Common myeloid progenitor, CD34-positive (primary cell): Measurements from ENCODE around the gene CNTN5.

Experiments
- CTCF ChIA-PET: fragments of 350-600 bp; sonication (Branson Sonifier 250); formaldehyde crosslinking; loops from one replicate; lab custom pipeline; 2021; ENCODE audit warnings: antibody characterized with exemption; lab: Charles Lee
- POLR2A ChIA-PET: fragments of 350-600 bp; sonication (Branson Sonifier 250); formaldehyde crosslinking; loops from one replicate; lab custom pipeline; 2021; ENCODE audit warnings: antibody characterized with exemption; lab: Charles Lee
- DNase-seq, 3 donors: peaks; one replicate each; pipeline versions ENCODE4 v3.0.0 to v3.0.0-alpha.2; 2013
- H3K27ac ChIP-seq, 2 experiments: 1 replicate in 1 of 2; 2 replicates in 1 of 2; pipeline ENCODE4 v1.7.0; 2013; ENCODE audit warnings: inconsistent platforms in 2 of 2, low read length in 2 of 2, mild to moderate bottlenecking in 2 of 2, low read depth in 1 of 2, moderate library complexity in 1 of 2; ENCODE audit not compliant: severe bottlenecking in 2 of 2, insufficient read depth in 1 of 2, poor library complexity in 1 of 2
- H3K27me3 ChIP-seq, 5 experiments: replicated peaks in 2 of 5; 1 replicate in 3 of 5; 2 replicates in 2 of 5; pipeline versions ENCODE4 v1.6.1 to v1.7.0; 2013; ENCODE audit warnings: low read length in 4 of 5, mild to moderate bottlenecking in 2 of 5, moderate library complexity in 2 of 5, inconsistent platforms in 1 of 5; ENCODE audit not compliant: insufficient read depth in 5 of 5, control insufficient read depth in 4 of 5
- H3K36me3 ChIP-seq, 4 experiments: 1 replicate in 2 of 4; 2 replicates in 2 of 4; pipeline versions ENCODE4 v1.6.1 to v1.7.0; 2013; ENCODE audit warnings: low read length in 3 of 4, control low read depth in 1 of 4, mild to moderate bottlenecking in 1 of 4; ENCODE audit not compliant: control insufficient read depth in 4 of 4, insufficient read depth in 4 of 4
- H3K4me1 ChIP-seq, 4 experiments: 1 replicate in 3 of 4; 2 replicates in 1 of 4; pipeline versions ENCODE4 v1.6.1 to v1.7.1; 2013; ENCODE audit warnings: low read length in 3 of 4, mild to moderate bottlenecking in 3 of 4, control low read depth in 1 of 4, inconsistent platforms in 1 of 4, moderate library complexity in 1 of 4; ENCODE audit not compliant: control insufficient read depth in 4 of 4, insufficient read depth in 4 of 4; ENCODE audit errors: control extremely low read depth in 1 of 4
- H3K4me3 ChIP-seq, 7 experiments: 1 replicate in 4 of 7; 2 replicates in 3 of 7; pipeline versions ENCODE4 v1.5.1 to v1.7.0; 2013; ENCODE audit warnings: mild to moderate bottlenecking in 7 of 7, low read length in 6 of 7, moderate library complexity in 6 of 7, inconsistent platforms in 2 of 7, low read depth in 2 of 7, control low read depth in 1 of 7; ENCODE audit not compliant: insufficient read depth in 4 of 7, control insufficient read depth in 1 of 7; ENCODE audit errors: extremely low read depth in 1 of 7
- H3K9me3 ChIP-seq, 5 experiments: 1 replicate in 4 of 5; 2 replicates in 1 of 5; pipeline versions ENCODE4 v1.6.1 to v1.7.1; 2013; ENCODE audit warnings: low read length in 4 of 5, mild to moderate bottlenecking in 2 of 5, inconsistent platforms in 1 of 5, low read depth in 1 of 5, moderate library complexity in 1 of 5; ENCODE audit not compliant: control insufficient read depth in 4 of 5, insufficient read depth in 2 of 5; ENCODE audit errors: control extremely low read depth in 1 of 5
- WGBS: methylation state at CpG from one replicate; pipeline ENCODE4 v1.1.5; 2013; ENCODE audit not compliant: insufficient coverage; 5-methylcytosine and 5-hydroxymethylcytosine counted together

The CNTN5 gene

DNA sequence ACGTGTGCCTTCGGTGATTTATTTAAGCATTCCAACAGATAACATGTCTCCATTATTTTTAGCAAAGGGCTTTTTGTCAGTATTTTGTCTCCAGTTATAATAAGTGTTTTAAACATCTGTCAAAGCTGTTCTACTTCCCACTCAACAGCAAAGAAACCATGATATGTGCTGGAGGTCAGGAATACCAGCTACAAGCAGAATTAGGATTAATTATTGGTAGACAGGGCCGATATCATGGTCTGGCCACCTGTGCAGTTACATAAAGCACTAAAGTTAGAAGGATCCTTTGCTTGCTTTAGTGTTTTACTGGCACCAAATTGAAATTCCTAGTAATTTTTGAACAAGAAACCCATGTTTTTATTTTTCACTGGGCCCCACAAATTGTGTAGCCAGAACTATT lies 1075.1 kb downstream of the CNTN5 start:
- DNase-seq = no peak
- CTCF ChIA-PET = no interaction called here
- Histone ChIP-seq H3K36me3 (no peaks in the 10 kb centered on the region), H3K9me3 (no peaks in the 10 kb centered on the region), H3K27ac (no peak overlapping the region), H3K27me3 (no peaks in the 10 kb centered on the region), H3K4me3 (no peak overlapping the region), H3K4me1 (no peaks in the 10 kb centered on the region)
- POLR2A ChIA-PET = no interaction called here
- WGBS = 100% methylated on average over 1 of the region's 3 CpGs

DNA sequence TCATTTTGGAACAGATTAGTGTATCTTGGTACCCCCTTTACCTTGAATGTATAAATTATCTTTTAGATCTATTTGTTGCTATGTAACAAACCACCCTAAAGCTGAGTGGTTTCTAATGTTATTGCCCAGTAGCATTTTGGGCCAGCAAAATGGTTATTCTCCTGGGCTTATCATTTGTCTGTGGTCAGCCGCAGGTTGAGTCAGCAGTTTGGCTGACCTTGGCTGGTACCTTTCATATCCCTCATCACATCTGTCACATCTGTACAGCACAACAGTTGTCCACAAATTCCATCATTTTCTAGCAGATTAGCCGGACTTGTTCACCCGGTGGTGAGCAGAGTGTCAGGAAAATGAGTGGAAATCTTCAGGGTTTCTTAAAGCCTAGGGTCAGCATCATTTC lies 1077.8 kb downstream of the CNTN5 start:
- 100% methylated on average over 3 of the region's 3 CpGs for WGBS
- Histone ChIP-seq H3K27me3 (no peaks in the 10 kb centered on the region), H3K36me3 (no peaks in the 10 kb centered on the region), H3K9me3 (no peaks in the 10 kb centered on the region), H3K4me1 (no peaks in the 10 kb centered on the region), H3K27ac (no peak overlapping the region), H3K4me3 (no peak overlapping the region)
- DNase-seq = no peak
- CTCF ChIA-PET = no interaction called here
- POLR2A ChIA-PET = no interaction called here

- peaks cover 0 to 3% (median 0%) of the 10 kb centered on the region in 4 experiments for H3K4me1 ChIP-seq
- WGBS = 61% methylated on average over 4 of the region's 4 CpGs
- DNase-seq = no peak
- no peaks in the 10 kb centered on the region for H3K36me3 ChIP-seq
- H3K27ac ChIP-seq = no peak overlapping the region
- ChIA-PET POLR2A (no interaction called here), CTCF (no interaction called here)
- H3K9me3 ChIP-seq = no peaks in the 10 kb centered on the region
- no peak overlapping the region for H3K4me3 ChIP-seq
- no peaks in the 10 kb centered on the region for H3K27me3 ChIP-seq
Observed at GRCh38 chr11:100105255-100105981, 1084.7 kb downstream of the CNTN5 start.

DNA sequence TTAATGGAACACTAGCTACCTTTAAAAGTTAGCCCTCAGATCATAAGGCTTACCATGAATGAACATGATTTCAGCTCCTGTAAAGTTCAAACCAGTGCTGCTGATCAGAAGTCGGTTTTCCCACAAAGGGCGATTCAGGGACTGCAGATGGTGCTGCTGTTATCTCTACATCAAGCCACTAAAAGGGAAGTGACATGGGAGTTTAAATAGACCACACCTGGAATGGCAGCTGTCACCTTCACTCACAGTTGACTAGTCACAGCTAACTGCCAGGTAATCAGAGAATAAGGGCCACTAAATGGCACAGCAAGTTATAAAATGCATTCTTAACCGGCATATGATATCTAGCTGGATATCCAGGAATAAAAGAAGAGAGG lies 1085.2 kb downstream of the CNTN5 start:
- CTCF ChIA-PET = no interaction called here
- Histone ChIP-seq H3K4me3 (no peak overlapping the region), H3K27ac (no peak overlapping the region), H3K27me3 (no peaks in the 10 kb centered on the region), H3K9me3 (no peaks in the 10 kb centered on the region), H3K36me3 (no peaks in the 10 kb centered on the region), H3K4me1 (peaks cover 0 to 3% (median 0%) of the 10 kb centered on the region in 4 experiments)
- WGBS = 37% methylated on average over 3 of the region's 3 CpGs
- DNase-seq = peak in 2 of 3 donors; percentile 24 to 44
- POLR2A ChIA-PET = no interaction called here

DNA sequence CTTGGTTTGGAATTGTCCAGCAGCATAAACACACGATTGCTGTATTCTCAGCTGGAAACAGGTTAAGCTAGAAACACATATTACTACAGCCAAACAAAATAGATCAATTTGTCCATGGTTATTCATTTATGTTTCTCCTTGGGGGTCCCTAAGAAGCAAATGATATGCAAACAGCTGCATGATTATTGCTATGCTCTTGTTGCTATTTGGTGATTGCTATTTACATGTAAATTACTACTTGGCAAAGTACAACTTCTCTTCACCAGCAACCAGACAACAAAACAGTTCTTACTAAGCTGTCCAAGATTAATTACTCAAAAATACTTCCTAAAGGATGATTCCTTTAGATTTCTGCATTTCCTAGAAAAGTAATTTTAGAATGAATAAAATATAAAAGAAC lies 1098.4 kb downstream of the CNTN5 start:
- POLR2A ChIA-PET = no interaction called here

GRCh38 chr11:100133114-100133513 lies 1112.4 kb downstream of the CNTN5 start:
- H3K4me1 ChIP-seq = no peaks in the 10 kb centered on the region
- no peak overlapping the region for H3K27ac ChIP-seq
- H3K4me3 ChIP-seq = no peak overlapping the region
- POLR2A ChIA-PET = no interaction called here
- no peaks in the 10 kb centered on the region for H3K36me3 ChIP-seq
- CTCF ChIA-PET = no interaction called here
- H3K9me3 ChIP-seq = no peaks in the 10 kb centered on the region
- DNase-seq = no peak
- H3K27me3 ChIP-seq = no peaks in the 10 kb centered on the region
- no CpG with 5 or more reads among the region's 2 CpGs for WGBS

More for the DNA sequence above, 1098.4 kb downstream of the CNTN5 start:
- CTCF ChIA-PET = interaction anchor here (1.5 kb wide), 1 partner anchor 10 kb away, joined by 4 read pairs; no protein-coding TSS in a partner anchor
- H3K9me3 ChIP-seq = no peaks in the 10 kb centered on the region
- H3K4me1 ChIP-seq = no peaks in the 10 kb centered on the region
- H3K27me3 ChIP-seq = no peaks in the 10 kb centered on the region
- DNase-seq = no peak
- H3K36me3 ChIP-seq = no peaks in the 10 kb centered on the region
- WGBS = no CpG with 5 or more reads among the region's 1 CpG
- H3K4me3 ChIP-seq = no peak overlapping the region
- H3K27ac ChIP-seq = no peak overlapping the region

DNA sequence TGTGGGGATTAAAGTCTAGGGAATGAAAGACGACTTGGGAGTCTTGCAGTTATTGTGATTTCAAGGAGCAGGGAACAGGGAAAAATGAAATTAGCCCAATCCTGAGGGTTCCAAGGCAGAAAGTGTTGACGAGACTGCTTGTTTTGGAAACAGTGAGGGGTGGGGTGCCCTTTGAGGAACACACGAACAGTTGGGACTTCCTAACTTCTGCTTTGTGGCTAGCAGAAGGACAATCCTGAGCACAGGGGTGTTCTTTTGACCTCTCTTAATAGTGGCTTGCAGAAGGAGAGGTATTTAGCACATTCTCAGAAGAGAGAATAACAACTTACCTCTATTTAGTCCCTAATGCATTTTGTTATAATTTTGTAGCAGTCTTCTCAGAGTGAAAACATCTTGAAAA lies 1120.5 kb downstream of the CNTN5 start:
- no peaks in the 10 kb centered on the region for H3K9me3 ChIP-seq
- H3K4me3 ChIP-seq = no peak overlapping the region
- no peaks in the 10 kb centered on the region for H3K36me3 ChIP-seq
- WGBS = 31% methylated on average over 3 of the region's 3 CpGs
- ChIA-PET CTCF (no interaction called here), POLR2A (no interaction called here)
- H3K27me3 ChIP-seq = no peaks in the 10 kb centered on the region
- peak in 2 of 3 donors; percentile 52 to 66 for DNase-seq
- no peak overlapping the region for H3K27ac ChIP-seq
- peaks cover 2 to 16% (median 11%) of the 10 kb centered on the region in 4 experiments for H3K4me1 ChIP-seq
